NCI-H1930 (cell line): ENCODE results near the gene CDH1.
A peak's percentile ranks its signal among the peaks of the same experiment; 100 is the strongest.
"Not testable (repeated sequence)": the region's sequence is repeated elsewhere in the genome, so short reads cannot be mapped to it uniquely, and the experiment has no call there.

Experiments
- DNase-seq, 2 experiments: peaks; one replicate each; lab custom pipeline; 2025; lab: John Stamatoyannopoulos, UW

CDH1 gene

GRCh38 chr16:68790944-68791343 lies 53.9 kb downstream of the CDH1 start:
- no peak for DNase-seq

GRCh38 chr16:68792465-68793324 lies 55.6 kb downstream of the CDH1 start:
- no peak for DNase-seq

GRCh38 chr16:68793401-68793857 lies 56.3 kb downstream of the CDH1 start:
- DNase-seq = no peak

- no peak for DNase-seq
Observed at GRCh38 chr16:68798398-68798797, 61.3 kb downstream of the CDH1 start.

- peak; percentile 11 to 12 for DNase-seq
Observed at GRCh38 chr16:68800257-68800875, 63.3 kb downstream of the CDH1 start.

- DNase-seq = no peak
Observed at GRCh38 chr16:68802190-68802589, 65.1 kb downstream of the CDH1 start.

GRCh38 chr16:68806422-68806821 lies 69.3 kb downstream of the CDH1 start:
- no peak for DNase-seq

GRCh38 chr16:68806981-68807380 lies 69.9 kb downstream of the CDH1 start:
- no peak for DNase-seq

- no peak for DNase-seq
Observed at GRCh38 chr16:68814516-68814915, 77.4 kb downstream of the CDH1 start.

GRCh38 chr16:68823401-68824135 lies 86.5 kb downstream of the CDH1 start:
- DNase-seq = no peak

- DNase-seq = no peak
Observed at GRCh38 chr16:68825427-68825826, 88.3 kb downstream of the CDH1 start.

- DNase-seq = no peak
Observed at GRCh38 chr16:68826652-68827051, 89.6 kb downstream of the CDH1 start.

GRCh38 chr16:68833251-68833650 lies 96.2 kb downstream of the CDH1 start:
- no peak for DNase-seq

- no peak for DNase-seq
Observed at GRCh38 chr16:68834550-68834949, 97.5 kb downstream of the CDH1 start.

GRCh38 chr16:68835970-68836369 lies 98.9 kb downstream of the CDH1 start:
- no peak for DNase-seq

GRCh38 chr16:68839831-68840230 lies 102.7 kb downstream of the CDH1 start:
- DNase-seq = no peak

- not testable (repeated sequence) for DNase-seq
Observed at GRCh38 chr16:68842964-68843481, 105.9 kb downstream of the CDH1 start.

- peak; percentile 56 to 74 for DNase-seq
Observed at GRCh38 chr16:68843482-68844210, 106.6 kb downstream of the CDH1 start, which contains the start of gene TANGO6. TANGO6 (plus strand) TSS chr16:68843531; CDS start chr16:68843618, 87 bp downstream.

GRCh38 chr16:68844211-68844564 lies 107.1 kb downstream of the CDH1 start:
- DNase-seq = no peak

GRCh38 chr16:68848786-68849185 lies 111.7 kb downstream of the CDH1 start:
- no peak for DNase-seq

- DNase-seq = no peak
Observed at GRCh38 chr16:68850481-68850880, 113.4 kb downstream of the CDH1 start.

GRCh38 chr16:68851601-68852000 lies 114.5 kb downstream of the CDH1 start:
- DNase-seq = no peak
